Activated effector memory CD4-positive, alpha-beta T cell treated with anti-CD3 and anti-CD28 coated beads, Interleukin-2, amount 50 U/mL, for 16 hours (primary cell): ENCODE measurements around the gene CHRD.

Experiments
- DNase-seq: peaks from one replicate; pipeline ENCODE4 v3.0.0-alpha.2; 2020

Gene CHRD

DNA sequence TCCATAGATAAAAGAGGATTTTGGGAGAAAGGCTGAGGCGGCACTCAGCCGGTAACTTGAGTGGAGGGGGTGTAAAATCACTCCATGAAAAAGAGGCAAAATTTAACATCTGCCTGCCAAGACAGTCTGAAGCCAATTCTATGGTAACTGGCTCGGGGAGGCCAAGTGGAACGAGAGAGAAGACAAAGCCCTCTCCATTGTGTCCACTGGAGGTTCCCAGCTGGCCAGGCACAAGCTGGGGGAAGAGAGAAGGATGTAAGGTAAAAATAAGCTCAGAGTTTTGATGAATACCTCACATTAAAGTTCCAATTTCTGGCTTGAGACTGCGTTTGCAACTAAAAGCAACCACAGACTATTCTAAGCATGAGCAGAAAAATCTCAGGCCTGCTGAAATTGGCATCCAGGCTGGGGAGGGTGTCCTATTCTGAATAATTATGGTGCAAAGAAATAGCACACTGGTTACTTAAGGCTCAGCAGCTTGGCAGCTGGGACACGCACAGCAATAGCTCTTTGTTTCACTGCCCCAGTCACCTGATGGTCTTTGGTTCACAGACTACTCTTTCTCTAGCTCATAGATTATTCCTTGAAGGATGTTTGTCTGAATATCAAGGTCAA is 48.8 kb downstream of the CHRD start:
- DNase-seq, result peak; percentile 21

DNA sequence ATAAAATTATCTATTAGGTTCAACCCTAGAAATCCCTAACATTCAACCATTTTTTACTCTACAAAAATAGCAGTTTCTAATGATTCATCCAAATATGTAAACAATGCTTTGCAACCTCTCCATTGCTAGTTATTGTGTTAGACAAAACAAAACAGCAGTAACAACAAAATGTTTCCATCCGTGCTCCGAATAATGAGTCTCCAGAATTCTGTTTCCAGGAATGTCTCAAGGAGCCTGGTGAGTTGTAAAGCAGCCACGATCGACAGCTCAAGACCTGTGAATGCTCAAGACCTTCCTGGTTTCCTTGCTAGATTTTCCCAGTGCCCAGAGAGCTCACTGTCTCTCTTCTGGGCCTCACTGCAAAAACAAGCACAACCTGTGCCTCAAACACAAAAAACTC is 49.9 kb downstream of the CHRD start:
- no peak for DNase-seq

GRCh38 chr3:184430940-184431339 is 51.1 kb downstream of the CHRD start:
- DNase-seq, result no peak

DNA sequence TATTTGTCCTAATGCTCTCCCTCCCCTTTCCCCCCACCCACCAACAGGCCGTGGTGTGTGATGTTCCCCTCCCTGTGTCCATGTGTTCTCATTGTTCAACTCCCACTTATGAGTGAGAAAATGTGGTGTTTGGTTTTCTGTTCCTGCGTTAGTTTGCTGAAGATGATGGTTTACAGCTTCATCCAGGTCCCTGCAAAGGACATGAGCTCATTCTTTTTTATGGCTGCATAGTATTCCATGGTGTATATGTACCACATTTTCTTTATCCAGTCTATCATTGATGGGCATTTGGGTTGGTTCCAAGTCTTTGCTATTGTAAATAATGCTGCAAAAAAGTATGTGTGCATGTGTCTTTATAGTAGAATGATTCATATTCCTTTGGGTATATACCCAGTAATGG is 53.3 kb downstream of the CHRD start:
- DNase-seq, result peak; percentile 0

DNA sequence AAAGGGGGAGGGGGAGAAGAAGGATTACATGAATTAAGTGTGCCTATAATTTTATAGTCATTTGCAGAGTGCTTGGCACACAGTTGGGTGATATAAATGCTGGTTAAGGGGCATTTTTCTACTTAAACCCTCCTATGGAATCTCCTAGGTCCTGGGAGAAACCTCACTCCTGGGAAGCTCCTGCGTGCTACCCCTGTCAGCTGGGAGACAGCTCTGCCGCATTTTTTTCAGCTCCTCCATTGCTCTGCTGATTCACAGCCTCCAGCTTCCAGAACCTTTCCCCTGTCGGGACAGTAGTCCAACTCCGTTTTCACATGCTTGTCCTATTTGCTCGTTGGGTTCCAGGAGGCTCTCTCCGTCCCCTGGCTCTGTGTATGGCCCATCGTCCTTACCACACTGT is 59.2 kb downstream of the CHRD start:
- DNase-seq, result peak; percentile 19
